IMR-90 (cell line): Measurements from ENCODE around the gene STK10.

Experiments used
- CTCF ChIP-seq: conservative IDR thresholded peaks from 2 replicates; pipeline ENCODE4 v1.5.1; 2012; ENCODE audit warnings: mild to moderate bottlenecking, low read depth, low read length, improper control_type of control experiment
- POLR2A ChIP-seq: IDR thresholded peaks from 2 replicates; pipeline ENCODE4 v1.6.1; 2012; ENCODE audit warnings: mild to moderate bottlenecking, low read depth, low read length

GRCh38 chr5:172188033-172188892 lies at the start of gene STK10:
- TF ChIP-seq CTCF, result peak; percentile 92
- 0 out of 2 replicates have a peak, but pooled peaks have one; percentile 17 for TF ChIP-seq POLR2A
